Activated B cell treated with CpG ODN at 0.5 μM for 24 hours (primary cell): Measurements from ENCODE around the gene PDE4C. TPM values are rescaled to one million over a fixed set of nuclear protein-coding genes. Genes with fewer than 3 reads are reported as not detected.

ENCODE experiments used
- ATAC-seq: fragments of 200-7000 bp; cut with Tn5 transposase; one replicate; pipeline ENCODE4 v1.10.0; 2021; ENCODE audit warnings: low read depth, mild to moderate bottlenecking, moderate library complexity
- CTCF ChIA-PET: fragments of 350-600 bp; sonication (Branson Sonifier 250); formaldehyde crosslinking; loops from one replicate; lab custom pipeline; 2021; ENCODE audit warnings: antibody characterized with exemption; lab: Charles Lee
- POLR2A ChIA-PET: fragments of 350-600 bp; sonication (Branson Sonifier 250); formaldehyde crosslinking; loops from one replicate; lab custom pipeline; 2021; ENCODE audit warnings: antibody characterized with exemption; lab: Charles Lee
- DNase-seq: peaks from one replicate; pipeline ENCODE4 v3.0.0; 2022
- H3K27ac Mint-ChIP-seq: one replicate; pipeline ENCODE4 v1.8.0; 2020; ENCODE audit warnings: mixed read lengths
- H3K27me3 Mint-ChIP-seq: one replicate; pipeline ENCODE4 v1.8.0; 2021; ENCODE audit warnings: mixed read lengths
- H3K36me3 Mint-ChIP-seq: one replicate; pipeline ENCODE4 v1.8.0; 2021; ENCODE audit warnings: low read depth, mixed read lengths
- H3K4me1 Mint-ChIP-seq: one replicate; pipeline ENCODE4 v1.8.0; 2021; ENCODE audit warnings: mixed read lengths
- H3K4me3 Mint-ChIP-seq: one replicate; pipeline ENCODE4 v1.8.0; 2020; ENCODE audit warnings: mild to moderate bottlenecking, mixed read lengths
- H3K9me3 Mint-ChIP-seq: one replicate; pipeline ENCODE4 v1.8.0; 2020; ENCODE audit warnings: mixed read lengths
- CTCF ChIP-seq: fragments of 200-600 bp; IDR thresholded peaks from one replicate; pipeline ENCODE4 v1.8.0; 2022; ENCODE audit warnings: antibody characterized with exemption, mild to moderate bottlenecking
- intact Hi-C: fragments of 100-400 bp; cut with micrococcal nuclease; formaldehyde crosslinking; loops from one replicate; pipeline ENCODE4 v1.15.1; 2024
- total RNA-seq: library from RNA; stranded (reverse); gene quantifications from 2 replicates; pipeline ENCODE4 v1.2.3, GENCODE V29; 2022

Gene PDE4C
- total RNA-seq, 1 donor from 2014 or later, result not detected

GRCh38 chr19:18251587-18252369 lies 25.5 kb upstream of the PDE4C start:
- no peaks in the 10 kb centered on the region for H3K9me3 Mint-ChIP-seq
- H3K36me3 Mint-ChIP-seq, result peaks cover under 1% of the 10 kb centered on the region
- peak; percentile 75 for DNase-seq
- H3K27me3 Mint-ChIP-seq, result peaks cover 2% of the 10 kb centered on the region
- TF ChIP-seq CTCF, result peak; percentile 69
- no peak overlapping the region for H3K4me3 Mint-ChIP-seq
- H3K4me1 Mint-ChIP-seq, result peaks cover 33% of the 10 kb centered on the region
- intact Hi-C loops, result loop anchor here (1.0 to 2.0 kb wide), 8 partner anchors 43 to 313 kb away; partner anchors contain the start of gene ARRDC2
- peak; percentile 68 for ATAC-seq
- POLR2A ChIA-PET, result interaction anchor here (0.6 to 4.3 kb wide), 9 partner anchors 10 to 91 kb away, joined by 3 to 21 read pairs (median 5); partner anchors contain the start of gene RAB3A
- CTCF ChIA-PET, result interaction anchor here (0.6 to 7.7 kb wide), 25 partner anchors 11 to 314 kb away, joined by 3 to 95 read pairs (median 7); partner anchors contain the start of genes IFI30, JUND, LSM4 and MAST3
- peak overlapping the region; percentile 47 for H3K27ac Mint-ChIP-seq

- Mint-ChIP-seq H3K36me3 (no peaks in the 10 kb centered on the region), H3K27me3 (peaks cover 2% of the 10 kb centered on the region), H3K9me3 (no peaks in the 10 kb centered on the region), H3K4me3 (no peak overlapping the region), H3K27ac (no peak overlapping the region), H3K4me1 (peaks cover 27% of the 10 kb centered on the region)
- TF ChIP-seq CTCF, result no peak
- DNase-seq (no peak), ATAC-seq (no peak)
- ChIA-PET CTCF (interaction anchor here (1.2 to 7.7 kb wide), 3 partner anchors 25 to 137 kb away, joined by 3 to 95 read pairs (median 4); no protein-coding TSS in a partner anchor), POLR2A (interaction anchor here (0.6 kb wide), 1 partner anchor 69 kb away, joined by 4 read pairs; no protein-coding TSS in a partner anchor)
- intact Hi-C loops, result no loop called here
Observed at GRCh38 chr19:18249834-18250233, 23.6 kb upstream of the PDE4C start.

- Mint-ChIP-seq H3K27me3 (peaks cover 9% of the 10 kb centered on the region), H3K9me3 (no peaks in the 10 kb centered on the region), H3K4me1 (no peaks in the 10 kb centered on the region), H3K27ac (no peak overlapping the region), H3K4me3 (no peak overlapping the region), H3K36me3 (no peaks in the 10 kb centered on the region)
- no peak for TF ChIP-seq CTCF
- DNase-seq (no peak), ATAC-seq (no peak)
- intact Hi-C loops, result no loop called here
- CTCF ChIA-PET, result no interaction called here
- POLR2A ChIA-PET, result interaction anchor here (1.2 kb wide), 1 partner anchor 89 kb away, joined by 8 read pairs; no protein-coding TSS in a partner anchor
Observed at GRCh38 chr19:18245297-18245696, 19.1 kb upstream of the PDE4C start.

- CTCF ChIA-PET, result no interaction called here
- Mint-ChIP-seq H3K36me3 (no peaks in the 10 kb centered on the region), H3K4me1 (no peaks in the 10 kb centered on the region), H3K27me3 (peaks cover 35% of the 10 kb centered on the region), H3K27ac (no peak overlapping the region), H3K9me3 (no peaks in the 10 kb centered on the region), H3K4me3 (no peak overlapping the region)
- no peak for ATAC-seq
- POLR2A ChIA-PET, result no interaction called here
- TF ChIP-seq CTCF, result no peak
- intact Hi-C loops, result no loop called here
- DNase-seq, result no peak
Observed at GRCh38 chr19:18239303-18239702, 13.1 kb upstream of the PDE4C start.

GRCh38 chr19:18234194-18234593 lies 8.0 kb upstream of the PDE4C start:
- ATAC-seq (no peak), DNase-seq (no peak)
- Mint-ChIP-seq H3K9me3 (peaks cover 5% of the 10 kb centered on the region), H3K27ac (no peak overlapping the region), H3K36me3 (no peaks in the 10 kb centered on the region), H3K27me3 (peaks cover 55% of the 10 kb centered on the region), H3K4me3 (no peak overlapping the region), H3K4me1 (peaks cover 17% of the 10 kb centered on the region)
- CTCF ChIA-PET, result interaction anchor here (1.9 kb wide), 1 partner anchor 18 kb away, joined by 8 read pairs; no protein-coding TSS in a partner anchor
- POLR2A ChIA-PET, result interaction anchor here (1.6 kb wide), 1 partner anchor 41 kb away, joined by 5 read pairs; the partner anchor contains the start of gene MPV17L2
- no peak for TF ChIP-seq CTCF
- intact Hi-C loops, result no loop called here
